Prostate gland (tissue), 2 donors: Measurements from ENCODE around the gene CBFA2T3. TPM values are rescaled to one million over a fixed set of nuclear protein-coding genes. Genes with fewer than 3 reads are reported as not detected.

Experiments
- DNase-seq: peaks from one replicate; pipeline ENCODE4 v3.0.0-alpha.2; 2019; ENCODE audit warnings: low spot score
- H3K27ac ChIP-seq, 2 donors: fragments of 200-600 bp; sonication (generic); 2 replicates each; pipeline ENCODE4 v1.5.1; 2017 to 2019
- H3K27me3 ChIP-seq: fragments of 200-600 bp; sonication (generic); replicated peaks from 2 replicates; pipeline ENCODE4 v1.5.1; 2019; ENCODE audit not compliant: insufficient read depth
- H3K36me3 ChIP-seq, 2 donors: fragments of 200-600 bp; sonication (generic); 1 replicate in 1 of 2; 2 replicates in 1 of 2; pipeline versions ENCODE4 v1.5.1 to v1.8.1; 2017 to 2019
- H3K4me1 ChIP-seq: fragments of 200-600 bp; sonication (generic); replicated peaks from 2 replicates; pipeline ENCODE4 v1.5.1; 2019
- H3K4me3 ChIP-seq, 2 donors: fragments of 200-600 bp; sonication (generic); 2 replicates each; pipeline ENCODE4 v1.5.1; 2017 to 2019
- H3K9me3 ChIP-seq: fragments of 200-600 bp; sonication (generic); 2 replicates; pipeline ENCODE4 v1.5.1; 2017
- CTCF ChIP-seq, 4 experiments: fragments of 200-600 bp in 2 of 4; fragments of 450-650 bp in 2 of 4; sonication (generic) in 2 of 4; IDR thresholded peaks; 1 replicate in 3 of 4; 2 replicates in 1 of 4; pipeline ENCODE4 v1.5.1; 2016 to 2019; ENCODE audit warnings: antibody characterized with exemption in 4 of 4, mild to moderate bottlenecking in 2 of 4, moderate library complexity in 2 of 4
- POLR2A ChIP-seq: fragments of 450-650 bp; IDR thresholded peaks from one replicate; pipeline ENCODE4 v1.6.1; 2016; ENCODE audit warnings: antibody characterized with exemption, mild to moderate bottlenecking
- POLR2AphosphoS5 ChIP-seq: sonication (generic); formaldehyde crosslinking; IDR thresholded peaks from one replicate; pipeline ENCODE4 v1.6.1; 2017; ENCODE audit warnings: antibody characterized with exemption
- whole genome bisulfite sequencing: methylation state at CpG from one replicate; pipeline ENCODE4 v1.1.5; 2018; 5-methylcytosine and 5-hydroxymethylcytosine counted together
- intact Hi-C: fragments of 100-400 bp; cut with DNase I; formaldehyde crosslinking; loops from one replicate; pipeline ENCODE4 v1.14.2; 2022
- total RNA-seq, 2 donors: library from RNA; depleted of rRNA; stranded (reverse); fragments of >200 nt; gene quantifications; one replicate each; pipeline ENCODE4 v1.1.0, GENCODE V29; 2016

Gene CBFA2T3
- total RNA-seq, 2 donors from 2014 or later = 4.5 to 8.7 TPM

GRCh38 chr16:88951501-88951900 is 25.5 kb downstream of the CBFA2T3 start:
- intact Hi-C loops = no loop called here
- H3K9me3 ChIP-seq = no peaks in the 10 kb centered on the region
- DNase-seq = no peak
- no peaks in the 10 kb centered on the region for H3K27me3 ChIP-seq
- H3K27ac ChIP-seq = no peak overlapping the region
- H3K4me3 ChIP-seq = no peak overlapping the region
- no peak for TF ChIP-seq POLR2A
- TF ChIP-seq POLR2AphosphoS5 = no peak
- no peak for TF ChIP-seq CTCF (IDR thresholded peaks at IDR 0.05)
- WGBS = 75% methylated on average over 15 of the region's 15 CpGs
- no peaks in the 10 kb centered on the region for H3K4me1 ChIP-seq
- no peaks in the 10 kb centered on the region for H3K36me3 ChIP-seq

- no peak for TF ChIP-seq CTCF (IDR thresholded peaks at IDR 0.05)
- TF ChIP-seq POLR2A = no peak
- no peak for TF ChIP-seq POLR2AphosphoS5
- no peak for DNase-seq
- intact Hi-C loops = no loop called here
- WGBS = 77% methylated on average over 17 of the region's 17 CpGs
- no peaks in the 10 kb centered on the region for H3K27me3 ChIP-seq
- H3K36me3 ChIP-seq = no peaks in the 10 kb centered on the region
- no peaks in the 10 kb centered on the region for H3K4me1 ChIP-seq
- H3K9me3 ChIP-seq = no peaks in the 10 kb centered on the region
- H3K27ac ChIP-seq = no peak overlapping the region
- no peak overlapping the region for H3K4me3 ChIP-seq
These were observed 28.1 kb downstream of the CBFA2T3 start for GRCh38 chr16:88948781-88949490.

GRCh38 chr16:88945473-88945872 is 31.5 kb downstream of the CBFA2T3 start:
- no peak for TF ChIP-seq CTCF (IDR thresholded peaks at IDR 0.05)
- TF ChIP-seq POLR2A = no peak
- TF ChIP-seq POLR2AphosphoS5 = no peak
- intact Hi-C loops = no loop called here
- DNase-seq = no peak
- Histone ChIP-seq H3K27ac (no peak overlapping the region), H3K4me1 (no peaks in the 10 kb centered on the region), H3K27me3 (no peaks in the 10 kb centered on the region), H3K36me3 (no peaks in the 10 kb centered on the region), H3K9me3 (no peaks in the 10 kb centered on the region), H3K4me3 (no peak overlapping the region)
- WGBS = 53% methylated on average over 10 of the region's 10 CpGs

- WGBS = 94% methylated on average over 20 of the region's 20 CpGs
- TF ChIP-seq POLR2A (no peak), CTCF (IDR thresholded peaks at IDR 0.05) (no peak)
- DNase-seq = no peak
- intact Hi-C loops = loop anchor here (2.0 kb wide), 1 partner anchor 273 kb away; the partner anchor contains the start of gene ZNF778
- no peaks in the 10 kb centered on the region for H3K36me3 ChIP-seq
- H3K4me1 ChIP-seq = no peaks in the 10 kb centered on the region
- no peak overlapping the region for H3K27ac ChIP-seq
- H3K9me3 ChIP-seq = no peaks in the 10 kb centered on the region
- no peaks in the 10 kb centered on the region for H3K27me3 ChIP-seq
- no peak overlapping the region for H3K4me3 ChIP-seq
These were observed 33.3 kb downstream of the CBFA2T3 start for GRCh38 chr16:88943741-88944140.

- intact Hi-C loops = loop anchor here (2.0 kb wide), 1 partner anchor 274 kb away; the partner anchor contains the start of gene ZNF778
- no peaks in the 10 kb centered on the region for H3K4me1 ChIP-seq
- H3K27me3 ChIP-seq = no peaks in the 10 kb centered on the region
- H3K36me3 ChIP-seq = no peaks in the 10 kb centered on the region
- DNase-seq = no peak
- no peaks in the 10 kb centered on the region for H3K9me3 ChIP-seq
- 83% methylated on average over 18 of the region's 18 CpGs for WGBS
- H3K27ac ChIP-seq = no peak overlapping the region
- TF ChIP-seq POLR2A = no peak
- no peak for TF ChIP-seq CTCF (IDR thresholded peaks at IDR 0.05)
- TF ChIP-seq POLR2AphosphoS5 = no peak
- H3K4me3 ChIP-seq = no peak overlapping the region
These were observed 33.8 kb downstream of the CBFA2T3 start for GRCh38 chr16:88943131-88943664.
